H4 (cell line): ENCODE measurements around the gene ULBP2. TPM values are rescaled to one million over a fixed set of nuclear protein-coding genes. Genes with fewer than 3 reads are reported as not detected.

Experiments
- DNase-seq: peaks from one replicate; pipeline ENCODE4 v3.0.0-alpha.2; 2015; ENCODE audit warnings: low spot score
- total RNA-seq: library from RNA; depleted of rRNA; stranded (reverse); fragments of >200 nt; shearing (Covaris generic); gene quantifications from 2 replicates; pipeline ENCODE4 v1.2.3, GENCODE V29; 2014; rRNA removed

Gene ULBP2, protein sequence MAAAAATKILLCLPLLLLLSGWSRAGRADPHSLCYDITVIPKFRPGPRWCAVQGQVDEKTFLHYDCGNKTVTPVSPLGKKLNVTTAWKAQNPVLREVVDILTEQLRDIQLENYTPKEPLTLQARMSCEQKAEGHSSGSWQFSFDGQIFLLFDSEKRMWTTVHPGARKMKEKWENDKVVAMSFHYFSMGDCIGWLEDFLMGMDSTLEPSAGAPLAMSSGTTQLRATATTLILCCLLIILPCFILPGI
- 11.6 and 15.7 TPM in 2 replicates for total RNA-seq

DNA sequence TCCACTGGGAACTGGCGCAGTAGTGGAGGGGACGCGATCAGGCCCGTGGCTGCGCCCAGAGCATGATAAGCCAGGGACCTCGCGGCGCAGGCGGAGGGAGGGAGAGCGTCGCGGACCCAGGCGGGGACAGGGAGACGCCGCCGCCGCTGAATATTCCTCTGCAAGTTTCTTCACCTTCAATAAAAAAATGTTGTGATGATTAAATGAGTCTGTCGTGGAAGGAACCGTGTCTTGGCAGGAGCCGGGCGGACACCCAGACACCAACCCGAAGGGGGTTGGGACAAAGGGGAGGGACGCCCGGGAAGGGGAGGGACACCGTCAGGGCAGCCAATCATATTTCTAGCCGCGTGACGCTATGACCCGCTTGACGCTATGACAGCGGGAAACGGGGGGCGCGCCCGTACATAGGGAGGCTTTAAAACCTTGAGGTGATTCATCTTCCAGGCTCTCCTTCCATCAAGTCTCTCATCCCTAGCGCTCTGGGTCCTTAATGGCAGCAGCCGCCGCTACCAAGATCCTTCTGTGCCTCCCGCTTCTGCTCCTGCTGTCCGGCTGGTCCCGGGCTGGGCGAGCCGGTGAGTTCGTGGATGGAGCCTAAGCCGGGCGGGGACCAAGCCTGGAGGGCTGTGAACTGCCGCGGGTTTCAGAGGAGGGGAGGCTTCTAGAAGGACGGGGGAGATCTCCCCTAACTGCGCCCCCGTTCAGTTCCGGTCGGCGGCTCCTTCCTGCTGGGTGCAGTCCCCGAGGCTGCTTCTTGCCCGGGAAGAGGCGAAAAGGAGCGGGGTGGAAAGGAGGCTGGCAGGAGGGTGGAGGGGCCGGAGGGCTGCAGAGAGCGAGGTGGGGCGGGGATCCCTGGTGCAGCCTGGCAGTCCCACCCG is at the start of gene ULBP2:
Gene ULBP2 (plus strand): TSS at position 432 of the 878 bp plus-strand sequence. CDS start 59 bp downstream, at position 491.
- DNase-seq, result peak; percentile 80

DNA sequence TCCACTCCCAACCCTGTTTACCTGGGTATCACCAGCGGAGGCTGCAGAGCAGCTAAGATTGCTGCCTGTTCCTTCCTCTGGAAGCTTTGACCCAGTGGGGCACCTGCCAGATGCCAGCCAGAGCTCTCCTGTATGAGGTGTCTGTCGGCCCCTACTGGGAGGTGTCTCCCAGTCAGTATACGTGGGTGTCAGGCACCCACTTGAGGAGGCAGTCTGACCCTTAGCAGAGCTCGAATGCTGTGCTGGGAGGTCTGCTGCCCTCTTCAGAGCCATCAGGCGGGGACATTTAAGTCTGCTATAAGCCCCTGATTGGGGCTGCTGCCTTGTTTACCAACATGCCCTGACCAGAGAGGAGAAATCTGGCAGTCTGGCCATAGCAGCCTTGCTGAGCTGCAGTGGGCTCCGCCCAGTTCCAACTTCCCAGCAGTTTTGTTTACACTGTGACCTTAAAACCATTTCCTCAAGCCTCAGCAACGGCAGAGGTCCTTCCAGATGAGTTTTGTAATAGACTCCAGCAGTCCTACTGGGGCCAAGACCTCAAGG is 46.7 kb upstream of the ULBP2 start:
- DNase-seq, result peak; percentile 74

DNA sequence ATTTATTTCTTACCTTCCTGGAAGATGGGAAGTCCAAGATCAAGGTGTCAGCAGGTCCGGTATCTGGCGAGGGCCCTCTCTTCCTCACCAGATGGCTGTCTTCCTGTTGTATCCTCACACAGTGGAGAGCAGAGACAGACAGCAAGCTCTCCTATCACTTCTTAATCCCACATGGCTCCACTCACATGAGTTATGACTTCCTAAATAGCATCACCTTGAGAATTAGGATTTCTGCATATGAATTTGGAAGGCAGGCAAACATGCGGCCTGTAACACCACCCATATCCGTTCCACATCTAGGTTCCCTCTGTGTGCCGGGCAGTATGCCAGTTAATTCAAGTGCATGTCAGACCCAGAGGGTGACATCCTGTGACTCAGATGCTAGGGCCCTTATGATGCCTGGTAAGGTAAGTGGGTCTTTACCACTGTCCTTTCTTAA is 46.0 kb upstream of the ULBP2 start:
- peak; percentile 80 for DNase-seq

DNA sequence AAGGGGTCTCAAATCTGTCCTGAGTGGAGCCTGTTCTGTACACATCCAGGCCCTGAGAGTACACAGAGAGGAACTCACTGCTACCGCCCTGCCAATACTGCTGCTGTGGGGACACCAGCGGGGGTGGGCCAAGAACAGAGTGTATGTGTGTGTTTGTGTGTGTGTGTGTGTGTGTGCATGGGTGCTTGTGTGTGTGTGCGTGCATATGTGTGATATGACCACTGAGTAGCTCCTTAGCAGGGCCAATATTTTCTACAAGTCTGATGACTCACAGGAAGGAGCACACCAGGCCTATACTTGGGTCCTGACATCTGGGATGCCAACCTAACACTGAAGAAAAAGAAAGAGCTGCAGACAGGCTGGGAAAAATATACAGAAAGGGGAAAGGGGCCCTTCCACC is 45.3 kb upstream of the ULBP2 start:
- DNase-seq, result peak; percentile 33

DNA sequence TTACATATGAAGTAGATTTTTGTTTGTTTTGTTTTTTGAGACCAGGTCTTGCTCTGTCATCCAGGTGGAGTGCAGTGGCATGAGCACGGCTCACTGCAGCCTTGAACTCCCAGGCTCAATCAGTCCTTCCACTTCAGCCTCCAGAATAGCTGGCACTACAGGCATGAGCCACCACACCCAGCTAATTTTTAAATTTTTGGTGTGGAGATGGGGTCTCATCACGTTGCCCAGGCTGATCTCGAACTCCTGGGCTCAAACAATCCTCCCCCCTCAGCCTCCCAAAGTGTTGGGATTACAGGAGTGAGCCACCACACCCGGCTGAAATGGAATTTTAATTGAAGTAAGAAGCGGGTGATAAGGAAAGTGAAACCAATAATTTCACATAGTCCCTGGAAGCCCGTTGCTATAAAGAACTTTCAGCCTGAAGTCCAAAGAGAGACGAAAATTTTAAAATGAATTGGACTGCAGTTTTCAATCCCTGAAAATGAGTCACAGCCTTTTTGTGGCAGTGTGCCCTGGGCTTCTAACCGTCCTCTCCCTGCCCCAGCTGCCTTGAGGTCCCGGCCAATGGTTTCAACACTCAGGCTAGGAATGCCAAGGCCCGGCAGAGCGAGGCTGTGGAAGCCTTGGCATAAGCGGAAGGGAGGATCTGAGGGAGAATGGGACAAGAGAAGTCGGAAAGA is 44.7 kb upstream of the ULBP2 start:
- DNase-seq, result peak; percentile 68

DNA sequence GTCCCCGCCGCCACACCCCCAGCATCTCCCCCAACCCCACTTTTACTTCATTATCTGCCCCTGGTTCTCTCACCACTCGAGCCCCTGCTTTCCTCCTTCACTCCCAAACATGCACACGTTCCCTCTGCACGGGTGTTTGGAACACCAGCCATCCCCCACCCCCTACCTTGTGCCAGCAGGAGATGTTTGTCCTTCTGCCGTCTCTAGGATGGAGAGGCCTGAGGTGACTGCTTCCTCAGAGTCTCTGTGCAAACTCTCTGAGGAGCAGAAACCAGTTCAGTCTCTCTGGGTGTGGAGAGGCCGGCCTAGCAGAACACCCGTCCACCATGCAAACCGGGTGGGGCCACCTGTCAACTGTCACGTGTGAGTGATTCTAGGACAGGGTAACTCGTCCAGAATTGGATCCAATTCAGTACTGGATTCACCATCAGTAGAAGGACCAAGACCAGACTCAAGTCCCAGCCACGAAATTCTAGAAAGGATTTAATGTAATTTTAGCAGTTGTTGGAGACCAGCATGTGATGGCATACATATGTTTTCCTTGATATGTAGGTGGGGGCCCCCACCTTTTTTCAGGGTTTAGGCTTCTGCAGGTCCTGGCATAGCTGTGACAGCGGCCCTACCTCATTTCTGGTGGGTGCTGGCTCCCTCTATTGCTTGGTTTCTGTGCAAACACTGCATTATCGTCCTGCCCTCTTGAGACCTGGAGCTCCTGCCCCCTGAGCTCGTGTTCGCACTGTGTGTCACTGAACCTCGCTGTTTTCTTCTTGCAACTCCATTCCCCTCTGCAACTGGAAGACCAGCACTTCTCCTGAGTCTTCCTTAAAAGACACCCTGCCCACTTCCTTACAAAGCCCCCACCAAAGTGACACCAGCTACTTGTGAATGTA is 43.7 kb upstream of the ULBP2 start, which contains the start of gene RAET1E:
Gene RAET1E (minus strand): TSS at position 259 of the 890 bp plus-strand sequence. CDS start 7,212 bp downstream, outside the sequence.
- DNase-seq, result no peak

DNA sequence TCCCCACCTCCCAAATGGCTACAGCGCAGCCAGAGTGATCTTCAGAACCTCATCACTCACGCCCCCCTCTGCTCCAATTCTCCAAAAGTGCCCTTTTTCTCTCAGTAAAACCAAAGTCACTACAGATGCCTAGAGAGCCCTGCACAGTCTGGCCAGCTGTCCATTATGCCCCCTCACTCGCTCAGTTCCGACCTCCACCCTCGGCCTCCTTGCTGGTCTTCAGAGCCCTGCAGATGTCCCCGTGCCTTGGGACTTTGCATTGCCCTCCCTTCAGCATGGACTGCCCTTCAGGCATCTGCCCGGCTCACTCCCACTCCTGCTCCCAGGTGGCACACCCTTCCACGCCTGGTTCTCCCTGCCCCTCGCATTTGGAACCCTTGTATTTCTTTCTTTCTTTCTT is 42.8 kb upstream of the ULBP2 start:
- DNase-seq, result no peak

DNA sequence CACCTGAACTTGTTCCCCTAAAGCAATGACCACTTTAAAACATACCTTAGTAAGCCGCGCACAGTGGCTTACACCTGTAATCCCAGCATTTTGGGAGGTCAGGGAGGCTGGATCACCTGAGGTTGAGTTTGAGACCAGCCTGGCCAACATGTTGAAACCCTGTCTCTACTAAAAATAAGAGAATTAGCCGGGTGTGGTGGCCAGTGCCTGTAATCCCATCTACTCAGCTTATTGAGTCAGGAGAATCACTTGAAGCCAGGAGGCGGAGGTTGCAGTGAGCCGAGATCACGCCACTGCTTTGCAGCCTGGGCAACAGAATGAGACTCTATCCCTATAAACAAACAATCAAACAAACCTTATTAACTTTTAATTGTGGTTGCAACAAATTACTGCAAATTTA is 42.3 kb upstream of the ULBP2 start:
- DNase-seq, result no peak

DNA sequence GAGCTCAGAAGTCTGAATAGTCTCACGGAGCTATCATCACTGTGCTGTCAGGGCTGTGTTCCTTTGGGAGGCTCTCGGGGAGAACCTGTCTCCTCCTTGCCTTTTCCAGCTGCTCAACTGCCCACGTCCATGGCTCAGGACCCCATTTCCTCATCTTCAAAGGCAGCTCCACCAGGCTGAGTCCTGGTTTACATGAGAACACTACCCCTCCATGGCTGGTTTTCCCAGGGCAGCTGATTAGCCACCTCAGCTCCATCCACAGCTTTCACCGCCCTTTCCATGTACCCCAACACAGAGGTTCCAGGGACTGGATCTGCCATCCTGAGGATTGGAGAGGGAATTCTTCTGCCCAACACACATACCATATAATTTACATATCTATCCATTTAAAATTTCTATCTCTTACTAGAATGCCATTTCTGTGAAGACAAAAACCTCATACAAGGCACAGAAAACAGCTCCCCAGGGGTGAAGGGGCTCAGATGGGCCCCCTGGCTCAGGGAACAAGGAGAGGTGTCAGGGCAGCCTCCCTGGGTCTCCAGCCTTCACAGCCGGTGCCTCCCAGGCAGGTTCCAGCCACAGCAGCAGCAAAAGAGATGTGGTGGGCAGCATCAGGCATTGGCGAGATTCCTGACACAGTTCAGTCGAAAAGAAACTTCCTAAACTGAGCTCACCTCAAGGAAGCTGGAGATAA is 41.7 kb upstream of the ULBP2 start:
- DNase-seq, result no peak

DNA sequence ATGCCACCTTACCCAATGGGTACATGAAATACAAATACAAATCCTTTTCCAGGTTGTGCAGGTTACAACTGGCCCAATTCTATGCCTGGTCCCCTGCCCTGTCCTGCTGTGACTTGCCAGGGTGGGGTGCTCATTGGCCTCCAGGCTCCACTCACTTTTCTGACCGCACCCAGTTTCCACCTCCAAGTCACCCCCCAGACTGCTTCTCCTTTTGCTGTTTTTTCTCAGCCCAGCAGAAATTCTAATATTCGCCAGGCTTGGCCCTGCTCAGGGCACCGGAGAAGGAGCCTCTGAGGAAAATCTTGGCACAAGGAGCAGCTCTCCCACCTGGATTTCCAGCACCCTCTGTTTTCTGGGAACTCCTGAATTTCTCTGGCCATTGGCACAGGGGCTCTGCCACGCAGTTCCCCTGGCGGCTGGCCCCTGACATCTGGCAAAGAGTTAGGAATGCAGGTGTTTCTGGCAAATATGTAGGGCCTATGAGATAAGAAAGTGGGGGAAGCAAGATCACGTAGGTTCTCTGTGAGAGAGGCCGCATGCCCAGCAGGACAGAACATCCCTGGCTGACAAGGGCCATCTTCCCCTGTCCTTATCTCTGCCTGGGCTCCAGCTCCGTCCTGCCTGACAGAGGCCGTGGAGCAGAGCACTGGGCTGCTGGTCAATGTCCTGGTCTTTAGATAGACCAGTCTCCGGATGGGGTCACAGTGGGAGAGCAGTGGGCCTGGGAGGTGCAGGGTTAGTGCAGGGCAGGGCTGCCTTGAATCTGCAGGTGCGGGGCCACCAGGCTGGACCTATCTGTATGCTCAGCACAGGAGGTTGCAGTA is 41.0 kb upstream of the ULBP2 start:
- no peak for DNase-seq

DNA sequence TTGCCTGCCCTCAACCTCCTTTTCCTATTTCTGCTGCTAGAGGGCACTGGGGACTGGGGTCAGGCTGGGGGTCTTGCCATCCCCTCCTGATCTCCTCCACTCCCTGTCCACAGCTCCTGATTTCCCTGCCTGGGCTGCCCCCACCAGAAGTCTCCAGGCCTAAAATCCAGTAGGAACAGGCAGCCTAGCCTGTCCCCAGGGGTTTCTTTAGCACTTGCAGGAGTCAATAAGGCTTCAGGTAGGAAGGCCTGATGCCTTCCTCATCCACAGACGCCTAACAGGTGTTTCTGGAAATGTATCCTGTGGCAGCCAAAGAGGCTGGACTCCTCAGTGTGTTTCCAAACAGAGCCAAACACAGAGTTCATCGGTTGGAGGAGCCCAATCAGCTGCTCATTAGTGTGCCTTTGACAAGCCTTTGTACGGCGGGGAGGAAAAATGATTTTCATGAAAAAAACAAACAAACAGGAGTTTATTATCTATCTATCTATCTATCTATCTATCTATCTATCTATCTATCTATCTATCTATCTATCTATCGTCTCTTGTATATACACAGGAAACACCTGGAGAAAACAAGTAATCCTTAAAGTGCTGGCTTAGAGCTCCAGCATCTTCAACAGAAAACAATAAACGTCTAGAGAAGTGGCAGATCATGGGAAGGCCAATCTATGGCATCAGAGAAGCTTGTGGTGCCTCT is 40.2 kb upstream of the ULBP2 start:
- DNase-seq, result no peak

DNA sequence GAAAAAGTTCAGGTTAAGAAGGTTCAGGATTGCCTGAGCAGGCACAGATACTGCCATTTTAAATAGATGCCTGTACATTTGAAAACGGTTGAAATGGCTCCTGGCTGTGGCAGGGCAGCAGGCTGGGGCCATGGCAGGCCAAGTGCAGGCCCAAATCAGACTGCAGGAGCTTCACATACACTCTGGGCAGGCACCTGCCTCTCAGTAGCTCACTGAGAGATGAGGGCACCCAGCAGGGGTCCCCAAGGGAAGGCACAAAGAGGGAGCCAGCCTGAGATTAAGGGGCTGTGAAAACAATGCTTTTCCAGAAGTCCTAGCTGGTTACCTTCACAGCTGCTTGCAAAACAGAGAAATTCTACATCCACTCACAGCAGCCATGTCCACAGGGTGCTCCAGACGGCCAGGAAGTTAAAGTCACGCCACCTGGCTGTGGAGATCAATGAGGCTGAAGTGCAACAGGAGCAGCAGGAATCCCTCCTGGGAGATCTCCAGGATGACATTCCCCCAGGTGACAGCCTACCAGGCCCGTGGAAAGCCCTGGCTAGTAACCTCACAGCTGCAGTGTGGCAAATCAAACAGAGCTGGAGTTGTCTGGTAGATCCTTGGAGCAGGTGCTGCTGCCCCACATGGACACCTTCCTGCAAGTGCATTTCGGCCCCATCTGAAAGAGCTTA is 37.7 kb upstream of the ULBP2 start:
- DNase-seq, result no peak

DNA sequence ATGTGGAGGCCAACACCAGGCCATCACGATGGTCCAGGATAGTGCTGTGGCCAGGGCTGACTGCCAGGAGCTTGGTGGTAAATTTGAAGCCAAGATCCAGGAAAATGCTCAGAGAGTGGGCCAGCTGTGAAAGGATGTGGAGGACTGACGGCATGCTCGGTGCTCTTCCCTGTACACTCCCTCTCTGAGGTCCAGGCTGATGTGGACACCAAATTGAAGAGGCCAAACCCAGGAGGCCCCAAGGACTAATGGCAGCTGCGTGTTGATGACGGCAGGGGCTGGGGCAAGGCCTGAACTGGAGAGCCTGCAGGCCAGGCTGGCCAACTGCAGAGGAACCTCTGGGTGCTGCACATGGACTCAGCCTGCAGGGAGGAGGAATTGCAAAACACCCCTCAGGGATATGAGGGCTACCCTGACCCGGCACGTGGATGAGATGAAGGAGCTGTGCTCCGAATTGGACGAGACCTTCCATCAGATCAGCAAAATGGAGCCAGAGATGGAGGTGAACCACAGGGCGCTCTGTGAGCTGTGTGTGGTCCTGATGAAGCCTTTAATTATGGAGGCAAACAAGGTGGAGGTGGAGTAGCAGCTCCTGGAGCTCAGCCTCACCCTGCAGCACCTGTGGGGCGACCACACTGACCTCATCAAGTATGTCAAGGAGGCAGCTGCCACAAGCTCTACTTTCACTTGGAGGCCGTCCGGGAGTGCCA is 37.0 kb upstream of the ULBP2 start:
- DNase-seq, result no peak

DNA sequence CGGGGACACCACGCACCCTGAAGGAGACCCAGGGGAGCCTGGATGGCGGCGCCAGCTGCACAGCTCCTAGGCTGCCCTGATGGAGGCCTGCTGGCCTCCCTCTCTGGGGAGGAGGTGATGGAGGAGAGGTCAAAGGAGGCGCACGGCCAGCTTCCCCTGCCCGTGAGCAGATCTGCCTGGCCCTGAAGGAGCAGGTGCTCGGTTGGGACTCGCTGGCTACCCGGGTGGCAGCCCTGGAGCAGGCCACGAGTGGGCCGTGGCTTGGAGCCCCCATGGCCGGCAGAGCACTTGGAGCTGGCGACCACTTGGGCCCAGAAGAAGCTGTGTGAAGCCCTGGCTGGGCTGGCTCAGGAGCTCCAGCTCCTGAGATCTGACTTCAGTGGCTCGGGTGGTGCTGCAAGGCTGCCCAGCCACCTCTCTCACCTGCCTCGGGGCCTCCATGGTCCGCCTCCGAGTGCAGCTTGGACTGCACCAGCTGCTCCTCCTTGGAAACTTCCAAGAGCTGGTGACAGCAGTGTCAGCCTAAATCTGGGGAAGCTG is 36.4 kb upstream of the ULBP2 start:
- no peak for DNase-seq

DNA sequence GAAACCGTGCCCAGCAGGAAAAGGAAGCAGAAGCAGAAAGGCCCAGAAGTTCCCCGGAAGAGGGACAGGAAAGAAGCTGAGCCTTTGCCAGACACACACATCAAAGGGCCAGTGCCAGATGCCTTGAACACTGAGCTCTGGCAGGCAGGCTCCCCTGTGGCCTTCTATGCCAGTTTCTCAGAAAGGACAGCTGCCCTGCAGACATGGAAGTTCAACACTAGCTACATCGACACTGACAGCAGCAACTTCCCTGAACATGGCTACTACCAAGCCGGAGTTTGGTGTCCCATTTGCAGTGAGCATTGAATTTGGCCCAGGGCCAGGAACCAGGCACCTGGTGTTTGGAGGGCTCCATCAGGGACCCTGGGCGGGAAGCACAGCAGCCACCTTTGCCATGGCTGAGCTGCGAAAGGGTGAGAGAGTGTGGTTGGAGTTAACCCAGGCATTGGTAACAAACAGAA is 35.9 kb upstream of the ULBP2 start:
- DNase-seq, result no peak

DNA sequence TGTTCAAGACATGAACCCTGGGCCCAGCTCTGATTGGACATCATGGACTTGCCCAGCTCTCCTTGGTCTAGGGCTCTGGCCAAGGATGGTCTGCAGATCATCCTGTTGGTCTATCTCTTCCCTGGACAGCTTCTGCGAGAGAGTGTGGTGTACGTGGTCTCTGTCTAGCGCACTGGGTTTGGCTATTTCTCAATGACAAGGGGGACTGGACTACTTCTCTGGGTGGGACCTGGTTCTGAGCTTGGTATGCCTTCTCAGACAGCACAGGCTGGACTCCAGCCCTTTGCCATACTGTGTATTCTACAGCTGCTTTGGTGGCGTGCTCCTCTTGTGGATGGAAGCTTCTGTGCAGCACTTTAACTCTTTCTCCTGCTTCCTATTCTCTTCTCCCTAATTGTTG is 35.4 kb upstream of the ULBP2 start:
- no peak for DNase-seq

DNA sequence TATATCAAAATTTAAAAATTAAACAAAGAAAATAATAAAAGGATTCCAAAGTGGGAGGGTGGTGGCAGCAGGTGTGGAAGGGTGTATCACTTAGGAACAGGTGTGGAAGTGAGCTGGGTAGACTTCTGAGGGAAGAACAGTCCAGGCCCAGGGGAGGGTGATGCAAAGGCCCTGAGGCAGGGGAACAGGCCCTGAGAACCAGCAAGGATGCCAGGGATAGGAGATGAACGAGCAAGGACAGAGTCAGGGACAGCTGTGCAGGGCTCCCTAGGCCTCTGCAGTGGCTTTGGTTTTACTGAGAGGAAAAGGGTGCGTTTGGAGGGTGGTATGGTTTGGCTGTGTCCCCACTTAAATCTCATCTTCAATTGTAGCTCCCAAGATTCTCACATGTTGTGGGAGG is 34.5 kb upstream of the ULBP2 start:
- no peak for DNase-seq
